ENCODE measurements around the gene CACNG4. TPM values are rescaled to one million over a fixed set of nuclear protein-coding genes. Genes with fewer than 3 reads are reported as not detected.
A peak's percentile ranks its signal among the peaks of the same experiment; 100 is the strongest.

CACNG4 gene
- total RNA-seq, 1 donor from 2014 or later: not detected

- no peak for FAIRE-seq
- H3K27me3 ChIP-seq (ENCODE audit: control insufficient read depth, insufficient read depth, low read length): peaks cover 2% of the 10 kb centered on the region
- no peaks in the 10 kb centered on the region for H3K36me3 ChIP-seq (ENCODE audit: control insufficient read depth, insufficient read depth, low read length)
- no peak overlapping the region for H3K4me3 ChIP-seq (ENCODE audit: low read depth, low read length)
- no peak for DNase-seq (ENCODE audit: low read depth)
- no peak for TF ChIP-seq CTCF (IDR thresholded peaks at IDR 0.05; ENCODE audit: insufficient read depth, low read length, severe bottlenecking)
These were observed 10.7 kb downstream of the CACNG4 start for GRCh38 chr17:66975188-66975587.

GRCh38 chr17:66975614-66976378 is 11.3 kb downstream of the CACNG4 start:
- peak; percentile 42 for TF ChIP-seq CTCF (IDR thresholded peaks at IDR 0.05; ENCODE audit: insufficient read depth, low read length, severe bottlenecking)
- H3K4me3 ChIP-seq (ENCODE audit: low read depth, low read length): no peak overlapping the region
- no peaks in the 10 kb centered on the region for H3K36me3 ChIP-seq (ENCODE audit: control insufficient read depth, insufficient read depth, low read length)
- peaks cover 2% of the 10 kb centered on the region for H3K27me3 ChIP-seq (ENCODE audit: control insufficient read depth, insufficient read depth, low read length)
- FAIRE-seq (no peak), DNase-seq (ENCODE audit: low read depth) (peak; percentile 33)

GRCh38 chr17:66976379-66976663 is 11.8 kb downstream of the CACNG4 start:
- no peak for FAIRE-seq
- peaks cover 2% of the 10 kb centered on the region for H3K27me3 ChIP-seq (ENCODE audit: control insufficient read depth, insufficient read depth, low read length)

GRCh38 chr17:66976781-66977201 is 12.3 kb downstream of the CACNG4 start:
- H3K4me3 ChIP-seq (ENCODE audit: low read depth, low read length): no peak overlapping the region
- no peaks in the 10 kb centered on the region for H3K36me3 ChIP-seq (ENCODE audit: control insufficient read depth, insufficient read depth, low read length)
- no peak for DNase-seq (ENCODE audit: low read depth)
- peaks cover 2% of the 10 kb centered on the region for H3K27me3 ChIP-seq (ENCODE audit: control insufficient read depth, insufficient read depth, low read length)
- TF ChIP-seq CTCF (IDR thresholded peaks at IDR 0.05; ENCODE audit: insufficient read depth, low read length, severe bottlenecking): no peak
- FAIRE-seq: no peak

More at GRCh38 chr17:66976379-66976663, 11.8 kb downstream of the CACNG4 start:
- no peak for TF ChIP-seq CTCF (IDR thresholded peaks at IDR 0.05; ENCODE audit: insufficient read depth, low read length, severe bottlenecking)
- Histone ChIP-seq H3K36me3 (ENCODE audit: control insufficient read depth, insufficient read depth, low read length) (no peaks in the 10 kb centered on the region), H3K4me3 (ENCODE audit: low read depth, low read length) (no peak overlapping the region)
- no peak for DNase-seq (ENCODE audit: low read depth)

- Histone ChIP-seq H3K36me3 (ENCODE audit: control insufficient read depth, insufficient read depth, low read length) (no peaks in the 10 kb centered on the region), H3K4me3 (ENCODE audit: low read depth, low read length) (no peak overlapping the region), H3K27me3 (ENCODE audit: control insufficient read depth, insufficient read depth, low read length) (peaks cover 2% of the 10 kb centered on the region)
- peak; percentile 68 for FAIRE-seq
- no peak for DNase-seq (ENCODE audit: low read depth)
- TF ChIP-seq CTCF (IDR thresholded peaks at IDR 0.05; ENCODE audit: insufficient read depth, low read length, severe bottlenecking): no peak
These were observed 14.1 kb downstream of the CACNG4 start for GRCh38 chr17:66978514-66979061.
